ENCODE results near the gene GGA1.

DNA sequence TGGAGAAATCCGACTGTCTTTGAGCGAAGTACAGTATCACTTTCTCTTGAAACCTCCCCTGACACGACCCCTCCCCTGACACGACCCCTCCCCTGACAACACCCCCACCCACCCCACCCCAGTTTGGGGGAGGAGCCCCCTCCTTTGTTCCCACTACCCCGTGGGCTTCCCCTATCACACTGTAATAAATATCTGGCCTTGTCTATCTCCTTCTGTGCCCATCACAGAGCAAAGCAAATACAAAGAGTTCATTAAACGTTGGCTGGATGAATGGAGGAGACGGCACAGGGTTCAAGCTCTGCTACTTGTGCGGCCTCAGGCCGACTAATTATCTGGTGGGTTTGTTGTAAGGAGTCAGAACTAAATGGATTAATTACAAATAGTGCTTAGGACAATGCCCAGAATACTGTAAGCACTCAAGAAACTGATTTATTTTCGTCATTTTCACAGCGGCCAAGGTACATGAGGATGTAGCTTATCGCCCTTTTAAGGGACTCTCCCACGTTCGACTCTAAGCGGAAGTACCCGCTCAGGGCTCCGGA is 628 bp upstream of the GGA1 start:
- TF ChIP-seq POLR2A (IDR thresholded peaks at IDR 0.05; ENCODE audit: low read length) (no peak), GATA1 (IDR thresholded peaks at IDR 0.05; ENCODE audit: low read depth, low read length) (no peak)
